GM19023 (cell line): ENCODE measurements around the gene LTF.

Experiments
- ATAC-seq: cut with Tn5 transposase; IDR thresholded peaks from one replicate; pipeline ENCODE4 v1.9.1; 2021; ENCODE audit warnings: mild to moderate bottlenecking, moderate library complexity; ENCODE audit not compliant: unreplicated experiment

LTF gene

GRCh38 chr3:46470831-46471230 is 6.1 kb upstream of the LTF start:
- no peak for ATAC-seq

GRCh38 chr3:46469680-46470357 is 5.1 kb upstream of the LTF start:
- no peak for ATAC-seq

GRCh38 chr3:46468753-46469600 is 4.3 kb upstream of the LTF start:
- no peak for ATAC-seq

- ATAC-seq: no peak
Measured at GRCh38 chr3:46467562-46467961, 2.9 kb upstream of the LTF start.

- no peak for ATAC-seq
Measured at GRCh38 chr3:46466871-46467403, 2.2 kb upstream of the LTF start.

GRCh38 chr3:46466273-46466672 is 1.6 kb upstream of the LTF start:
- no peak for ATAC-seq

- ATAC-seq: no peak
Measured at GRCh38 chr3:46465196-46465520, 453 bp upstream of the LTF start.

GRCh38 chr3:46463868-46464241 is 850 bp downstream of the LTF start:
- no peak for ATAC-seq

GRCh38 chr3:46463120-46463867 is 1.4 kb downstream of the LTF start:
- no peak for ATAC-seq

- no peak for ATAC-seq
Measured at GRCh38 chr3:46462511-46462910, 2.2 kb downstream of the LTF start.

- no peak for ATAC-seq
Measured at GRCh38 chr3:46462111-46462510, 2.6 kb downstream of the LTF start.

GRCh38 chr3:46460051-46460450 is 4.7 kb downstream of the LTF start:
- no peak for ATAC-seq

GRCh38 chr3:46456118-46456517 is 8.6 kb downstream of the LTF start:
- no peak for ATAC-seq

- ATAC-seq: no peak
Measured at GRCh38 chr3:46455231-46456115, 9.2 kb downstream of the LTF start.

GRCh38 chr3:46454606-46455005 is 10.1 kb downstream of the LTF start:
- ATAC-seq: no peak

- no peak for ATAC-seq
Measured at GRCh38 chr3:46454209-46454595, 10.5 kb downstream of the LTF start.

- ATAC-seq: no peak
Measured at GRCh38 chr3:46453526-46454208, 11.0 kb downstream of the LTF start.

GRCh38 chr3:46449755-46450552 is 14.8 kb downstream of the LTF start:
- ATAC-seq: no peak

- no peak for ATAC-seq
Measured at GRCh38 chr3:46448721-46449120, 16.0 kb downstream of the LTF start.
